LoVo (cell line): ENCODE data around the gene TNFRSF12A.
"Not testable (repeated sequence)": the region's sequence is repeated elsewhere in the genome, so short reads cannot be mapped to it uniquely, and the experiment has no call there.

Experiments used
- DNase-seq: peaks from one replicate; pipeline ENCODE4 v3.0.0-alpha.2; 2016; ENCODE audit warnings: low spot score

Gene TNFRSF12A

GRCh38 chr16:3065742-3066439 lies 45.7 kb downstream of the TNFRSF12A start:
- no peak for DNase-seq

GRCh38 chr16:3066440-3066748 lies 46.2 kb downstream of the TNFRSF12A start:
- DNase-seq = no peak

- DNase-seq = no peak
These were observed 48.3 kb downstream of the TNFRSF12A start for GRCh38 chr16:3068487-3068886.

GRCh38 chr16:3069146-3069545 lies 49.0 kb downstream of the TNFRSF12A start:
- not testable (repeated sequence) for DNase-seq

GRCh38 chr16:3070608-3071111 lies 50.5 kb downstream of the TNFRSF12A start:
- DNase-seq = no peak

- DNase-seq = no peak
These were observed 51.5 kb downstream of the TNFRSF12A start for GRCh38 chr16:3071655-3072054.
